Panc1 (cell line): Measurements from ENCODE around the gene CCBE1.

Source experiments
- CTCF ChIP-seq: fragments of 450-650 bp; IDR thresholded peaks from 2 replicates; pipeline ENCODE4 v1.5.1; 2017; ENCODE audit warnings: mild to moderate bottlenecking
- POLR2AphosphoS5 ChIP-seq: IDR thresholded peaks from 2 replicates; pipeline ENCODE4 v1.6.1; 2012; ENCODE audit warnings: mild to moderate bottlenecking, low read depth, low read length, moderate library complexity
- REST ChIP-seq, 2 experiments: IDR thresholded peaks; 2 replicates each; pipeline ENCODE4 v1.6.1; 2011 to 2012; ENCODE audit warnings: low read depth in 2 of 2, control low read depth in 1 of 2, low read length in 1 of 2, mild to moderate bottlenecking in 1 of 2, moderate library complexity in 1 of 2; ENCODE audit not compliant: insufficient read depth in 1 of 2

GRCh38 chr18:59564561-59564960 lies 132.7 kb downstream of the CCBE1 start:
- TF ChIP-seq CTCF (no peak), POLR2AphosphoS5 (no peak), REST (IDR thresholded peaks at IDR 0.05; ENCODE audit: insufficient read depth in 1 of 2, low read depth in 2 of 2, low read length in 1 of 2) (no peak)
